ENCODE results near the gene SALL1.

DNA sequence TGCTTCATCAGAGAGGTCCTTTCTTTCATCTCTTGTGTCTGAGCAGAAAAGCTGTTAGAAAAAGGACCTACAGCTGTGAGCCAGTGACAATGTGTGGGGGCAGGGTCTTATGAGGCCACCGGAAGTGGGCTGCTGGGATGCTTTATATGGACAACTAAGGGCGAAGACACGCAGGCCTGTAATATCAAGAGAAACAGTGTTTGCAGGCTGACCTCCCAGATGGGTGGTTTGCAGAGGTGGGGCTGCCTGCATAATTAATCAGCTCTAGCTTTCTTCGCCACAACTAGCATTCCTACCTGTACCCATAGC, 30.4 kb upstream of the SALL1 start:
- TF ChIP-seq ZNF274 (IDR thresholded peaks at IDR 0.05; ENCODE audit: low read depth, low read length) (no peak), SUZ12 (IDR thresholded peaks at IDR 0.05; ENCODE audit: extremely low read depth, insufficient read depth, insufficient read length) (no peak)

Data from NT2/D1 (cell line).